ENCODE results near the gene MMUT.

- TF ChIP-seq, protein P1, sequence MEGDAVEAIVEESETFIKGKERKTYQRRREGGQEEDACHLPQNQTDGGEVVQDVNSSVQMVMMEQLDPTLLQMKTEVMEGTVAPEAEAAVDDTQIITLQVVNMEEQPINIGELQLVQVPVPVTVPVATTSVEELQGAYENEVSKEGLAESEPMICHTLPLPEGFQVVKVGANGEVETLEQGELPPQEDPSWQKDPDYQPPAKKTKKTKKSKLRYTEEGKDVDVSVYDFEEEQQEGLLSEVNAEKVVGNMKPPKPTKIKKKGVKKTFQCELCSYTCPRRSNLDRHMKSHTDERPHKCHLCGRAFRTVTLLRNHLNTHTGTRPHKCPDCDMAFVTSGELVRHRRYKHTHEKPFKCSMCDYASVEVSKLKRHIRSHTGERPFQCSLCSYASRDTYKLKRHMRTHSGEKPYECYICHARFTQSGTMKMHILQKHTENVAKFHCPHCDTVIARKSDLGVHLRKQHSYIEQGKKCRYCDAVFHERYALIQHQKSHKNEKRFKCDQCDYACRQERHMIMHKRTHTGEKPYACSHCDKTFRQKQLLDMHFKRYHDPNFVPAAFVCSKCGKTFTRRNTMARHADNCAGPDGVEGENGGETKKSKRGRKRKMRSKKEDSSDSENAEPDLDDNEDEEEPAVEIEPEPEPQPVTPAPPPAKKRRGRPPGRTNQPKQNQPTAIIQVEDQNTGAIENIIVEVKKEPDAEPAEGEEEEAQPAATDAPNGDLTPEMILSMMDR (IDR thresholded peaks at IDR 0.05): no peak
- TF ChIP-seq POLR2A (IDR thresholded peaks at IDR 0.05) (no peak), POLR2AphosphoS5 (IDR thresholded peaks at IDR 0.05) (no peak)
These were observed 52.5 kb downstream of the MMUT start for GRCh38 chr6:49410564-49410963.
